Muscle of leg (tissue), 11 donors: ENCODE data around the gene TLE3. TPM values are rescaled to one million over a fixed set of nuclear protein-coding genes. Genes with fewer than 3 reads are reported as not detected.
A peak's percentile ranks its signal among the peaks of the same experiment; 100 is the strongest.

Experiments
- DNase-seq: peaks from one replicate; pipeline ENCODE4 v3.0.0; 2013
- H3K27ac ChIP-seq: one replicate; pipeline ENCODE4 v1.5.1; 2013; ENCODE audit warnings: mild to moderate bottlenecking, low read length, control low read depth
- H3K27me3 ChIP-seq: one replicate; pipeline ENCODE4 v1.6.1; 2013; ENCODE audit warnings: low read length; ENCODE audit not compliant: control insufficient read depth, insufficient read depth
- H3K36me3 ChIP-seq: one replicate; pipeline ENCODE4 v1.6.1; 2013; ENCODE audit warnings: low read length; ENCODE audit not compliant: control insufficient read depth, insufficient read depth
- H3K4me1 ChIP-seq: one replicate; pipeline ENCODE4 v1.6.1; 2013; ENCODE audit warnings: low read length; ENCODE audit not compliant: control insufficient read depth, insufficient read depth
- H3K4me3 ChIP-seq: one replicate; pipeline ENCODE4 v1.5.1; 2013; ENCODE audit warnings: low read length, control low read depth
- H3K9me3 ChIP-seq: replicated peaks from 2 replicates; pipeline ENCODE4 v1.6.1; 2013; ENCODE audit warnings: low read depth, low read length; ENCODE audit not compliant: control insufficient read depth
- WGBS: methylation state at CpG from one replicate; pipeline ENCODE4 v1.1.5; 2013; ENCODE audit warnings: missing lambda C conversion rate; ENCODE audit not compliant: insufficient coverage; 5-methylcytosine and 5-hydroxymethylcytosine counted together
- polyA plus RNA-seq, 8 donors: library from polyadenylated mRNA; unstranded; fragments of 120-200 nt; gene quantifications; one replicate each; pipeline versions ENCODE4 v1.2.1 to v1.2.3, GENCODE V29; 2013; ENCODE audit warnings: inconsistent platforms in 1 of 8, low replicate concordance in 1 of 8; ENCODE audit not compliant: insufficient read length in 8 of 8, insufficient read depth in 1 of 8
- total RNA-seq: library from RNA; stranded (reverse); fragments of 120-200 nt; gene quantifications from one replicate; pipeline ENCODE4 v1.2.4, GENCODE V29; 2013

The TLE3 gene
- total and polyA plus RNA-seq, 9 donors: 18.6 to 35.6 (median 28.9) TPM

DNA sequence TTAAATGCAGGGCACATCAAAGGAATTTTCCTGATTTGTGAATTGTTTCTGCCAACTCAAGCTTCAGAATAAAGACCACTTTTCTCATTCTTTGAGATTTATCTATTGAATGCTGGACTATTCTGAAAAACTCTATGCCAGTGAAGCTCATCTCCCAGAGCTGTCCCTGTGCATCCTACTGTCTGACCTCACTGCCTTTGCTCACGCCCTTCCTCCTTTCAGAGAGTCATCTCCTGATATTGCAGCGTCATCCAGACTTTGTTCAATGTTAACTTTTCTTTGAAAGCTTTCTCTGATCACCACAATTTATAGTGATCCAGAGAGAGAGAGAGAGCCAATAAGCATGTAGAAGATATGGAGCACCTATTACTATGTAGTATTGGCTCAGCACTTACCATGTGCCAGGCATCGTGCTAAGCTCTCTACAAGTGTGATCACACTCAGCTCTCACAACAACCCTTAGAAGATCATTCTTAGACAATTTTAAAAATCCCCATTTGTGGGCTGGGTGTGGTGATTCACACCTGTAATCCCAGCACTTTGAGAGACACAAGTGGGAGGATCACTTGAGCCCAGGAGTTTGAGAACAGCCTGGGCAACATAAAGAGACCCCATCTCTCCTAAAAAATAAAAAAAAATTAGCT is 30.2 kb upstream of the TLE3 start:
- H3K27me3 ChIP-seq: peaks cover 12% of the 10 kb centered on the region
- no peaks in the 10 kb centered on the region for H3K9me3 ChIP-seq
- WGBS: no CpG with 5 or more reads among the region's 3 CpGs
- no peaks in the 10 kb centered on the region for H3K36me3 ChIP-seq
- DNase-seq: no peak
- H3K27ac ChIP-seq: no peak overlapping the region
- H3K4me3 ChIP-seq: no peak overlapping the region
- peaks cover 30% of the 10 kb centered on the region for H3K4me1 ChIP-seq

DNA sequence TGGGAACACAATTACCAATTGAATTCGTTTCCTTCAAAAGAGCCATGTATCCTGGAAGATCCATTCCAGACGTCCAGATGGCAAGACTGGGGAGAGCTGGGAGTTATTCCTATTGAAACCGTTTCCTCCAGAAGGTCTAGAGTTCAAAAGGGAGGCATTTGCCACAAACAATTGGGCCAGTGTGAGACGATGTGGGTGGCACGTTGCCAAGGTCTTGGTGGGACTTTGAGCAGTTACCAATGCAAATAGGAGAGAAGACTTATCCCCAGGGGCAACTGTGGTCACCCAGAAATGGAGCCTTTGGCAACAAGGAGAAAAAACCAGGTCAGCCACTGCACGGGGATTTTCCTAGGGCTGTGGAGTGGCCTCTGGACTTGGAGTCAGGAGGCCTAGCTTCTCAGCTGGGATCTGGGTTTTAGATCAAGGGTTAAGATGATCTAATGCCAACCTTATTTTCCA is 29.6 kb upstream of the TLE3 start:
- WGBS: 30% methylated on average over 4 of the region's 6 CpGs
- DNase-seq: peak; percentile 48
- Histone ChIP-seq H3K4me3 (no peak overlapping the region), H3K27ac (no peak overlapping the region), H3K27me3 (peaks cover 12% of the 10 kb centered on the region), H3K9me3 (no peaks in the 10 kb centered on the region), H3K36me3 (no peaks in the 10 kb centered on the region), H3K4me1 (peaks cover 30% of the 10 kb centered on the region)

DNA sequence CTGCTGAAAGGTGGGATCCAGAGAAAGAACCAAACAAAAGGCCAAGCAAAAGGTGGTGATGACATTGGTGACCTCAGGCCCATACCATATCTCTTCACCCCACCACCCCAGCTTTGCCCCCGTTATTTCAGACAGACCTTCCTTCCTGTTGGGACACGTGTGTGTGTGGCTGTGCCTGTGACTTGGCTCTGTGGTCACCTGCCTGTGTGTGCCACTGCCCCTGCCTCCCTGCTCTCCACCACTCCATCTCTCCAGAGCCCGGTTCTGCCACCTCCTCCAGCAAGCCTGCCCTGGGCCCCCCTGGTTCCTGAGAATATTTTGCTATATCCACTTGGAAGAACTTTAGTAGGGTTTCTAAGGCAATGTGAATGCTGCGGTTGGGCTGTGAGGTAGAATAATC is 28.6 kb upstream of the TLE3 start:
- H3K36me3 ChIP-seq: no peaks in the 10 kb centered on the region
- no peak overlapping the region for H3K27ac ChIP-seq
- no peak for DNase-seq
- peaks cover 28% of the 10 kb centered on the region for H3K4me1 ChIP-seq
- peaks cover 12% of the 10 kb centered on the region for H3K27me3 ChIP-seq
- H3K4me3 ChIP-seq: no peak overlapping the region
- WGBS: 70% methylated on average over 2 of the region's 4 CpGs
- H3K9me3 ChIP-seq: no peaks in the 10 kb centered on the region

DNA sequence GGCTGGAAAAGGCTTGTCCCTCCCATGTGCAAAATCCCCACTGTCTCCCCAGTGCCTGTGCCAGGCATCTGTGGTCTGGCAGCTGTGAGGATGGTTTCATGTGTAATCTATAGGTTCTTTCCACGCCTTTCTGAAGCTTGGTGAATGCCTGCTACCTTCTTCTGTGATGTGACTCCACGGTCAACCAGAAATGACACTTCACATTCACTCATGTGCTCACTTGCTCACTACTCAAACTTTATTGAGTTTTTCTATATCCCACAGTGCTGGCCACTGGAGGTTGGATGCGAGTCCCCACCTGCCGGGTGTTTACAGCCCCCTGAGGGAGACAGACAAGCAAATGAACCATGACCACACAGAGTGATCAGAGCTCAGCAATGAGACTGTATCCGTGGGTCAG is 27.9 kb upstream of the TLE3 start:
- Histone ChIP-seq H3K4me3 (no peak overlapping the region), H3K27ac (no peak overlapping the region), H3K27me3 (peaks cover 12% of the 10 kb centered on the region), H3K4me1 (peaks cover 31% of the 10 kb centered on the region), H3K9me3 (no peaks in the 10 kb centered on the region), H3K36me3 (no peaks in the 10 kb centered on the region)
- 53% methylated on average over 4 of the region's 5 CpGs for WGBS
- DNase-seq: no peak

DNA sequence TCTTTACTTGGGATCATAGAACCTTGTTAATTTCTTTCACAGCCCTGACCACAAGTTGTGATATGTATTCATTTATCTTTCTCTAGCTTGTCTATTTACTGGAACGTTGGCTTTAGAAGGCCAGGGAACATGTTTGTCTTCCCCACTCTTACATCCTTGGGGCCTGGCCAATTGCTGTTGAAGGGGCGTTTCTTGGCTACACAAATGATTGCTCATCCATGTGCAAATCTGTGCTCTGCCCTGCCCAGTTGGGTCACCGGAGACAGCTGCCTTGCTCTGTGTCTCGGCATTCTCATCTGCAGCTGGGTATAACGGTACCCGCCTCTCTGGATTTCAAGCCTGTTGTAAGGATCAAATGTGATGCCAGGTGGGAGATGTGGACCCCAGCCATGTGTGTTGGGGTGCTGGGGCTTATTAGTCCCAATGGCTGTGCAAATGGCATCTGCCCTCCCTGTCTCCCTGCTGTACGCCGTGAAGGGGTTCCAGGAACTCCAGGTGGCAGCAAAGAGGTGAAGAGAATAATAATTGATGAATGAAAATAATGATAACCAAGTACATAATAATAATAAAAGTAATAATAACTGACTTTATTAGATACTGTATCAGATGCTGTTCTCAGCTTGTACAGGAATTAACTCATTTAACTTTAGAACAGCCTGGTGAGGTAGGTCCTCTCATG is 24.0 kb upstream of the TLE3 start:
- no peaks in the 10 kb centered on the region for H3K9me3 ChIP-seq
- peak overlapping the region; percentile 65 for H3K27ac ChIP-seq
- peak; percentile 92 for DNase-seq
- peaks cover 10% of the 10 kb centered on the region for H3K27me3 ChIP-seq
- WGBS: 32% methylated on average over 5 of the region's 8 CpGs
- H3K4me3 ChIP-seq: no peak overlapping the region
- no peaks in the 10 kb centered on the region for H3K36me3 ChIP-seq
- peaks cover 41% of the 10 kb centered on the region for H3K4me1 ChIP-seq

DNA sequence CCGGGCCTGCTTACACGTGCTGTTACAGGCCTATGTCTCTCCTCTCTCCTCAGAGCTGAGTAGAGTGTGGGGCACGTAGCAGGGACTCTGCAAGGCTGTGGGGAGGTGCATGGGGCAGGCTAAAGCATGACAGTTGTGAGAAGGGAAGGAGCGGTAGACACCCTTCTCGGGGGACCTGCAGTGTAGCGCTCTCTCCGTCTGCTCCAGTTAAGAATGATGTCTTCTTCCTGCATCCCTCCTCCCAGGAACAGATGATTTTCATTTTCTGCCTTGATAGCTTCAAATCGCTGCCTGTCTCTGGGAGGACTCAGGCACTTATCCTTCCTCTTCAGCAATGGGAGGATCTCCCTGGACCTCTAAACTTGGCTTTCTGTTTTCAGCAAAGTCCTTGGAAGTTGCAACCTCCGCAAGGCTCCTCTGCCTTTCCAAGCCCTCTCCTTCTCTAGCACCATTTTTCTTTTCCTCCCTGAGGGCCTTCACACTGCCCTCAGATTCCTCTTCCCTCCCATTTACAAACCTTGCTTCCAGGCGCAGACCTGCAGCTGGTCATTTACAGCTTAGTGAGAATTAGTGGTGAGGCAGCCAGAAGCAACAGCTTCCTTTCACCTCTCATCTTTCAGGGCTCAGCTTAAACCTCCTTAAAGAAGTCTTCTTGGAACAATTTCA is 23.4 kb upstream of the TLE3 start:
- H3K27ac ChIP-seq: peak overlapping the region; percentile 65
- WGBS: 30% methylated on average over 4 of the region's 10 CpGs

DNA sequence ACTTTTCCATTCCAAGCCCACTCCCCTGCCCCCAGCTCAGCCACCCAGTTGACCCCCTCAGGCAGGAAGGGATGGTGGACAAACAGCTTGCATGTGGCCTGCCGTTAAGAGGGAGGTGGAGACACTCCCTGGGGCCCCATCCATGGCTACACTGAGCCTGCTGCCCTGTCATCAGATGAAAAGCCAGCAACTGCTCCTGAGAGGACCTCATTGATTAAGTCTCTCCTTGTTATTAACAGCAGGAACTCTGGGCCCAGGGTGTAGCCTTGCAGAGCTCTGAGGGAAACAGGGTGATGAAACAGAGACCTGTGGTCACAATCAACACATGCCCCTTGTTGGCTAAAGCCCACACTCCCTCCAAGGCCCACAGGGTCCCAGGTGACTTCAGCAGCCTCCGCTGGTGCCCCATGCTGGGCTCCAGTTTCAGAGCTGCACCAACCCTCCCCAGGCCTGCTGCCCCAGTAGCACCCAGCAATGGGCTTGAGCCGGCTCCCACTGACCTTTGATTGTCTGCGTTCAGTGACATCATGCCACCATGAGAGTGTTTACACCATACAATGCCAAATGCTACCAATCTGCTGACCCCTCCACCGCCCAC is 22.3 kb upstream of the TLE3 start:
- Histone ChIP-seq H3K9me3 (no peaks in the 10 kb centered on the region), H3K36me3 (no peaks in the 10 kb centered on the region), H3K4me3 (no peak overlapping the region), H3K27ac (no peak overlapping the region), H3K27me3 (peaks cover 5% of the 10 kb centered on the region), H3K4me1 (peaks cover 36% of the 10 kb centered on the region)
- WGBS: 45% methylated on average over 4 of the region's 5 CpGs
- DNase-seq: no peak

More for the DNA sequence above, 23.4 kb upstream of the TLE3 start:
- Histone ChIP-seq H3K4me3 (no peak overlapping the region), H3K27me3 (peaks cover 5% of the 10 kb centered on the region), H3K4me1 (peaks cover 41% of the 10 kb centered on the region), H3K9me3 (no peaks in the 10 kb centered on the region), H3K36me3 (no peaks in the 10 kb centered on the region)
- DNase-seq: peak; percentile 93

DNA sequence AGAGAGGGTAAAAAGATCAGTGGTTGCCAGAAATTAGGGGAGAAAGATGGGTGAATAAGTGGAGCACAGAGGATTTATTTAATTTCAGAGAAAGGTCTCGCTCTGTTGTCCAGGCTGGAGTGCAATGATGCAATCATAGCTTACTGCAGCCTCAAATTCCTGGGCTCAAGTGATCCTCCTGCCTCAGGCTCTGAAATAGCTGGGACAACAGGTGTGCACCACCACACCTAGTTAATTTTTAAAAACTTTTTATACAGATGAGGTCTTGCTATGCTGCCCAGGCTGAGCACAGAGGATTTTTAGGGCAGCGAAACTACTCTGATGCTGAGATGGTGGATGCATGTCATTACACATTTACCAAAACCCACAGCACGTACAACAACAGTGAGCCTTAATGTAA is 20.9 kb upstream of the TLE3 start:
- H3K27me3 ChIP-seq: peaks cover 7% of the 10 kb centered on the region
- 90% methylated on average over 1 of the region's 3 CpGs for WGBS

DNA sequence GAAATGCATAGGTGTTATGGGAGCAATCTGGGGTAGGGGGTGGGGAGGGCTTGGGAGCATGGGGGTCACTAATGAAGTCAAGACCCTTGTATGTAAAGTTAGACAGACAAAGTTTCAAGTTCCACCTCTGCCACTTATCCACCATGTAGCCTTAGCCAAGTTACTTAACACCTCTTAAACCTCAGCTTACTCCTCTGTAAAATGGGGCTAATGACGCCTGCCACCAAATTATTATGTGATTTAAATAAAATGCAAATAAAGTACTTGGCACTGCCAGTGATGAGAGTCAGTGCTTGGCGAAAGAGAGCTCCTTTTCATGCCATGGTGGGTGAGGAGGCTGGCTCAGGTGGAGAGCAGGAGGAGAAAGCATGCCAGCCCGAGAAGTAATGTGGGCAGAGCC is 18.6 kb upstream of the TLE3 start:
- no peak for DNase-seq
- peaks cover 8% of the 10 kb centered on the region for H3K27me3 ChIP-seq
- H3K36me3 ChIP-seq: no peaks in the 10 kb centered on the region
- no peak overlapping the region for H3K27ac ChIP-seq
- WGBS: 100% methylated on average over 1 of the region's 3 CpGs
- peaks cover 37% of the 10 kb centered on the region for H3K4me1 ChIP-seq
- no peak overlapping the region for H3K4me3 ChIP-seq
- H3K9me3 ChIP-seq: no peaks in the 10 kb centered on the region

More for the DNA sequence above, 20.9 kb upstream of the TLE3 start:
- peaks cover 39% of the 10 kb centered on the region for H3K4me1 ChIP-seq
- no peaks in the 10 kb centered on the region for H3K9me3 ChIP-seq
- no peak for DNase-seq
- H3K27ac ChIP-seq: no peak overlapping the region
- no peaks in the 10 kb centered on the region for H3K36me3 ChIP-seq
- no peak overlapping the region for H3K4me3 ChIP-seq

DNA sequence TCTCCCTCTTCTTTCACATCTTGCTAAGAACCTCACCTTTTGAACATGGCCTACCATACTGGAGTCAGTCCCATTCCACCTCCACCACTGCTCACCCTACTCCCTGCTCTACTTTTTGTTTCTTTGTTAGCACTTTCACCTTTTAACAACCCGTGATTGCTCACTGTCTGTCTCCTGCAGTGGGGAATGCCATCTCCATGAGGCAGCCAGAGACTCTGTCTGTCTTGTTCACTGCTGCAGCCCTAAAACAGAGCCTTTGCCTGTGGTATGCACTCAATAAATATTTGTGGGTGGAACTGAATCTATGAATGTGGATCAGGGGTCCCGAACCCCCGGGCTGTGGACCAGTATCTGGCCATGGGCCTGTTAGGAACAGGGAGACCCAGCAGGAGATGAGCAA is 16.5 kb upstream of the TLE3 start:
- peaks cover 13% of the 10 kb centered on the region for H3K27me3 ChIP-seq
- H3K4me1 ChIP-seq: peaks cover 29% of the 10 kb centered on the region
- 74% methylated on average over 2 of the region's 3 CpGs for WGBS
- no peak overlapping the region for H3K27ac ChIP-seq
- no peaks in the 10 kb centered on the region for H3K36me3 ChIP-seq
- H3K4me3 ChIP-seq: no peak overlapping the region
- no peaks in the 10 kb centered on the region for H3K9me3 ChIP-seq
- DNase-seq: no peak
